ENCODE results near the gene HCN1. TPM values are rescaled to one million over a fixed set of nuclear protein-coding genes. Genes with fewer than 3 reads are reported as not detected.
"Not testable (repeated sequence)": the region's sequence is repeated elsewhere in the genome, so short reads cannot be mapped to it uniquely, and the experiment has no call there.

HCN1 gene
- total and polyA plus RNA-seq, 2 of the 13 experiments (the other 11 are each of a cell fraction or from before 2014, with no cell fraction given), result not detected

GRCh38 chr5:45335346-45335745 is 360.8 kb downstream of the HCN1 start (continued):
- TF ChIP-seq, protein P1, sequence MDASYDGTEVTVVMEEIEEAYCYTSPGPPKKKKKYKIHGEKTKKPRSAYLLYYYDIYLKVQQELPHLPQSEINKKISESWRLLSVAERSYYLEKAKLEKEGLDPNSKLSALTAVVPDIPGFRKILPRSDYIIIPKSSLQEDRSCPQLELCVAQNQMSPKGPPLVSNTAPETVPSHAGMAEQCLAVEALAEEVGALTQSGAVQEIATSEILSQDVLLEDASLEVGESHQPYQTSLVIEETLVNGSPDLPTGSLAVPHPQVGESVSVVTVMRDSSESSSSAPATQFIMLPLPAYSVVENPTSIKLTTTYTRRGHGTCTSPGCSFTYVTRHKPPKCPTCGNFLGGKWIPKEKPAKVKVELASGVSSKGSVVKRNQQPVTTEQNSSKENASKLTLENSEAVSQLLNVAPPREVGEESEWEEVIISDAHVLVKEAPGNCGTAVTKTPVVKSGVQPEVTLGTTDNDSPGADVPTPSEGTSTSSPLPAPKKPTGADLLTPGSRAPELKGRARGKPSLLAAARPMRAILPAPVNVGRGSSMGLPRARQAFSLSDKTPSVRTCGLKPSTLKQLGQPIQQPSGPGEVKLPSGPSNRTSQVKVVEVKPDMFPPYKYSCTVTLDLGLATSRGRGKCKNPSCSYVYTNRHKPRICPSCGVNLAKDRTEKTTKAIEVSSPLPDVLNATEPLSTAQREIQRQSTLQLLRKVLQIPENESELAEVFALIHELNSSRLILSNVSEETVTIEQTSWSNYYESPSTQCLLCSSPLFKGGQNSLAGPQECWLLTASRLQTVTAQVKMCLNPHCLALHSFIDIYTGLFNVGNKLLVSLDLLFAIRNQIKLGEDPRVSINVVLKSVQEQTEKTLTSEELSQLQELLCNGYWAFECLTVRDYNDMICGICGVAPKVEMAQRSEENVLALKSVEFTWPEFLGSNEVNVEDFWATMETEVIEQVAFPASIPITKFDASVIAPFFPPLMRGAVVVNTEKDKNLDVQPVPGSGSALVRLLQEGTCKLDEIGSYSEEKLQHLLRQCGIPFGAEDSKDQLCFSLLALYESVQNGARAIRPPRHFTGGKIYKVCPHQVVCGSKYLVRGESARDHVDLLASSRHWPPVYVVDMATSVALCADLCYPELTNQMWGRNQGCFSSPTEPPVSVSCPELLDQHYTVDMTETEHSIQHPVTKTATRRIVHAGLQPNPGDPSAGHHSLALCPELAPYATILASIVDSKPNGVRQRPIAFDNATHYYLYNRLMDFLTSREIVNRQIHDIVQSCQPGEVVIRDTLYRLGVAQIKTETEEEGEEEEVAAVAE (CRISPR knock-in tag; IDR thresholded peaks at IDR 0.05; ENCODE audit: borderline replicate concordance), result no peak
- TF ChIP-seq DPF2 (CRISPR knock-in tag; IDR thresholded peaks at IDR 0.05; ENCODE audit: borderline replicate concordance, low read depth), result no peak
- TF ChIP-seq, protein P2, sequence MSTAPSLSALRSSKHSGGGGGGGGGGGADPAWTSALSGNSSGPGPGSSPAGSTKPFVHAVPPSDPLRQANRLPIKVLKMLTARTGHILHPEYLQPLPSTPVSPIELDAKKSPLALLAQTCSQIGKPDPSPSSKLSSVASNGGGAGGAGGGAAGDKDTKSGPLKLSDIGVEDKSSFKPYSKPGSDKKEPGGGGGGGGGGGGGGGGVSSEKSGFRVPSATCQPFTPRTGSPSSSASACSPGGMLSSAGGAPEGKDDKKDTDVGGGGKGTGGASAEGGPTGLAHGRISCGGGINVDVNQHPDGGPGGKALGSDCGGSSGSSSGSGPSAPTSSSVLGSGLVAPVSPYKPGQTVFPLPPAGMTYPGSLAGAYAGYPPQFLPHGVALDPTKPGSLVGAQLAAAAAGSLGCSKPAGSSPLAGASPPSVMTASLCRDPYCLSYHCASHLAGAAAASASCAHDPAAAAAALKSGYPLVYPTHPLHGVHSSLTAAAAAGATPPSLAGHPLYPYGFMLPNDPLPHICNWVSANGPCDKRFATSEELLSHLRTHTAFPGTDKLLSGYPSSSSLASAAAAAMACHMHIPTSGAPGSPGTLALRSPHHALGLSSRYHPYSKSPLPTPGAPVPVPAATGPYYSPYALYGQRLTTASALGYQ (CRISPR knock-in tag; IDR thresholded peaks at IDR 0.05), result no peak
- TF ChIP-seq TBP (CRISPR knock-in tag; IDR thresholded peaks at IDR 0.05), result no peak

DNA sequence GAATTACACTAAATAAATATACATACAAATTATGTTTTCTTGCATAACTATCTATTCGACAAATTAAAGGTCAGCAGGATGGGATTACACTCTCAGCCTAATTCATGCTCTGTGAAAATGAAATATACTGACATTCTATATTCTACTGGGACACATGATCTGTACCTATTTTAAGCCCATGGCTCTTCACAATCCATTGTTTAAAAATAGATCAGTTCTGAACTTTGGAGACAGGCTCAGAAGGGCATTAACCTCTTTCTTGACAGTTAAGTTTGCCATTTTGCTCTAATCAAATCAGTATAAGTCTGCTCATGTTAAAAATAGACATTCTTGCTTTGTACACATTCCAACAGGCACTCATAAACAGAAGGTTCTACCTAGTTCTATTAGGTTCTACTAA is 361.2 kb downstream of the HCN1 start:
- BruUV-seq (replicated peaks), result no TSS peak
- Histone ChIP-seq H3K4me1 (ENCODE audit: insufficient read depth, low read length) (no peaks in the 10 kb centered on the region), H3K4me3 (replicated peaks in 1 of 3; ENCODE audit: insufficient read depth in 1 of 3, low read depth in 2 of 3, low read length in 3 of 3) (no peak overlapping the region), H3K4me2 (ENCODE audit: low read depth, low read length) (no peak overlapping the region), H3K36me3 (replicated peaks in 1 of 2; ENCODE audit: control insufficient read depth in 1 of 2, insufficient read depth in 2 of 2, low read length in 2 of 2) (no peaks in the 10 kb centered on the region), H3K9ac (ENCODE audit: insufficient read depth, low read depth, low read length) (no peak overlapping the region), H3K27ac (ENCODE audit: extremely low read length, insufficient read depth, low read length) (no peak overlapping the region), H3K27me3 (ENCODE audit: control insufficient read depth in 1 of 2, insufficient read depth in 2 of 2, low read length in 2 of 2) (no peaks in the 10 kb centered on the region), H4K20me1 (ENCODE audit: insufficient read depth, low read length) (no peaks in the 10 kb centered on the region), H2AFZ (ENCODE audit: low read length) (no peak overlapping the region), H3K9me3 (ENCODE audit: low read length) (peaks cover 82% of the 10 kb centered on the region), H3K79me2 (ENCODE audit: insufficient read depth, low read length) (no peaks in the 10 kb centered on the region)
- POLR2A ChIA-PET, result no interaction called here
- in situ Hi-C loops (cut with HindIII; ENCODE audit: extremely low pct_ligation_motif_present, low pct_unique_long_range_greater_than_20kb) (no loop called here), intact Hi-C loops (cut with micrococcal nuclease; ENCODE audit: unreplicated experiment) (no loop called here)
- no peak for TF ChIP-seq ZNF703 (CRISPR knock-in tag; IDR thresholded peaks at IDR 0.05; ENCODE audit: borderline replicate concordance)
- TF ChIP-seq ZNF746 (CRISPR knock-in tag; IDR thresholded peaks at IDR 0.05), result no peak
- no peak for TF ChIP-seq IRF2 (CRISPR knock-in tag; IDR thresholded peaks at IDR 0.05)
- FAIRE-seq (no peak), ATAC-seq (no peak), DNase-seq (ENCODE audit: low spot score) (no peak)
- CTCF ChIA-PET (ENCODE audit: low intra/inter-chr PET ratio, low total read pairs), result no interaction called here
- 0% methylated on average over 1 of the region's 1 CpG for WGBS (ENCODE audit: low lambda C conversion rate)

DNA sequence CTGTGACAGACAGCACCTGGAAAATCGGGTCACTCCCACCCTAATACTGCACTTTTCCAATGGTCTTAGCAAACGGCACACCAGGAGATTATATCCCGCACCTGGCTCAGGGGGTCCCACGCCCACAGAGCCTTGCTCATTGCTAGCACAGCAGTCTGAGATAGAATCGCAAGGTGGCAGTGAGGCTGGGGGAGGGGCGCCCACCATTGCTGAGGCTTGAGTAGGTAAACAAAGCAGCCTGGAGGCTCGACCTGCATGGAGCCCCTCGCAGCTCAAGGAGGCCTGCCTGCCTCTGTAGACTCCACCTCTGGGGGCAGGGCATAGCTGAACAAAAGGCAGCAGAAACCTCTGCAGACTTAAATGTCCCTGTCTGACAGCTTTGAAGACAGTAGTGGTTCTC is 383.6 kb downstream of the HCN1 start:
- H3K79me2 ChIP-seq (ENCODE audit: insufficient read depth, low read length); ATAC-seq; H3K9ac ChIP-seq (ENCODE audit: insufficient read depth, low read depth, low read length); H3K27me3 ChIP-seq (ENCODE audit: control insufficient read depth in 1 of 2, insufficient read depth in 2 of 2, low read length in 2 of 2); intact Hi-C loops (cut with micrococcal nuclease; ENCODE audit: unreplicated experiment); FAIRE-seq; POLR2A ChIA-PET; DNase-seq (ENCODE audit: low spot score); BruUV-seq (replicated peaks); H4K20me1 ChIP-seq (ENCODE audit: insufficient read depth, low read length); H3K36me3 ChIP-seq (replicated peaks in 1 of 2; ENCODE audit: control insufficient read depth in 1 of 2, insufficient read depth in 2 of 2, low read length in 2 of 2); H3K4me3 ChIP-seq (replicated peaks in 1 of 3; ENCODE audit: insufficient read depth in 1 of 3, low read depth in 2 of 3, low read length in 3 of 3); in situ Hi-C loops (cut with HindIII; ENCODE audit: extremely low pct_ligation_motif_present, low pct_unique_long_range_greater_than_20kb); CTCF ChIA-PET (ENCODE audit: low intra/inter-chr PET ratio, low total read pairs); H3K4me2 ChIP-seq (ENCODE audit: low read depth, low read length); H3K4me1 ChIP-seq (ENCODE audit: insufficient read depth, low read length); H3K27ac ChIP-seq (ENCODE audit: extremely low read length, insufficient read depth, low read length); H2AFZ ChIP-seq (ENCODE audit: low read length): not testable (repeated sequence)
- peaks cover 57% of the 10 kb centered on the region for H3K9me3 ChIP-seq (ENCODE audit: low read length)
- no CpG with 5 or more reads among the region's 8 CpGs for WGBS (ENCODE audit: low lambda C conversion rate)

All from HepG2 (cell line).